ENCODE measurements around the gene C3orf20.

Gene C3orf20

DNA sequence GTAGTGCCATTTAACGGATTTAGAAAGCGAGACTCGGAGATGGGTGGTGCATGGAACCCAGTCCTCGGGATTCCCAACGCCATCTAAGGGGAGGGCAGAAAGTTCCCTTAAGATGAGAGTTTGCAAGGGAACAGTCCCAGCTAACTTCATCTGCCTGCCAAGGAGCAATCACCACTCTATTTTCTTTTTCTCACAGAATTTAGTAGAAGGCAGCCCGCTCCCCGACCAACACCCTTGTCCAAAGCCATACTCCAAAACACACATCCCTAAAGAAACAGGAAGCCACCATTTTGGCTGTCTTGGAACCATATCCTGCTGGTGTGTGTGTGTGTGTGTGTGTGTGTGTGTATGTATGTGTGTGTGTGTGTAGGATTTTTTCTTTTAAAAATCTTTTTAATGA lies 136.7 kb downstream of the C3orf20 start:
- Histone ChIP-seq H3K9ac (no peak overlapping the region), H3K27ac (no peak overlapping the region), H2AFZ (ENCODE audit: low read depth) (no peak overlapping the region), H3K36me3 (ENCODE audit: insufficient read depth) (no peaks in the 10 kb centered on the region), H3K4me3 (IDR thresholded peaks at IDR 0.05; ENCODE audit: insufficient read depth, low read depth, low read length) (no peak overlapping the region), H3K27me3 (ENCODE audit: insufficient read depth, low read depth) (no peaks in the 10 kb centered on the region), H3K79me2 (ENCODE audit: insufficient read depth, low read depth) (no peaks in the 10 kb centered on the region), H4K20me1 (ENCODE audit: insufficient read depth) (no peaks in the 10 kb centered on the region), H3K4me2 (no peak overlapping the region), H3K4me1 (ENCODE audit: low read depth, poor library complexity, severe bottlenecking) (no peaks in the 10 kb centered on the region)
- TF ChIP-seq, protein P1, sequence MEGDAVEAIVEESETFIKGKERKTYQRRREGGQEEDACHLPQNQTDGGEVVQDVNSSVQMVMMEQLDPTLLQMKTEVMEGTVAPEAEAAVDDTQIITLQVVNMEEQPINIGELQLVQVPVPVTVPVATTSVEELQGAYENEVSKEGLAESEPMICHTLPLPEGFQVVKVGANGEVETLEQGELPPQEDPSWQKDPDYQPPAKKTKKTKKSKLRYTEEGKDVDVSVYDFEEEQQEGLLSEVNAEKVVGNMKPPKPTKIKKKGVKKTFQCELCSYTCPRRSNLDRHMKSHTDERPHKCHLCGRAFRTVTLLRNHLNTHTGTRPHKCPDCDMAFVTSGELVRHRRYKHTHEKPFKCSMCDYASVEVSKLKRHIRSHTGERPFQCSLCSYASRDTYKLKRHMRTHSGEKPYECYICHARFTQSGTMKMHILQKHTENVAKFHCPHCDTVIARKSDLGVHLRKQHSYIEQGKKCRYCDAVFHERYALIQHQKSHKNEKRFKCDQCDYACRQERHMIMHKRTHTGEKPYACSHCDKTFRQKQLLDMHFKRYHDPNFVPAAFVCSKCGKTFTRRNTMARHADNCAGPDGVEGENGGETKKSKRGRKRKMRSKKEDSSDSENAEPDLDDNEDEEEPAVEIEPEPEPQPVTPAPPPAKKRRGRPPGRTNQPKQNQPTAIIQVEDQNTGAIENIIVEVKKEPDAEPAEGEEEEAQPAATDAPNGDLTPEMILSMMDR (conservative IDR thresholded peaks at IDR 0.05; ENCODE audit: low read depth, low read length): no peak

DNA sequence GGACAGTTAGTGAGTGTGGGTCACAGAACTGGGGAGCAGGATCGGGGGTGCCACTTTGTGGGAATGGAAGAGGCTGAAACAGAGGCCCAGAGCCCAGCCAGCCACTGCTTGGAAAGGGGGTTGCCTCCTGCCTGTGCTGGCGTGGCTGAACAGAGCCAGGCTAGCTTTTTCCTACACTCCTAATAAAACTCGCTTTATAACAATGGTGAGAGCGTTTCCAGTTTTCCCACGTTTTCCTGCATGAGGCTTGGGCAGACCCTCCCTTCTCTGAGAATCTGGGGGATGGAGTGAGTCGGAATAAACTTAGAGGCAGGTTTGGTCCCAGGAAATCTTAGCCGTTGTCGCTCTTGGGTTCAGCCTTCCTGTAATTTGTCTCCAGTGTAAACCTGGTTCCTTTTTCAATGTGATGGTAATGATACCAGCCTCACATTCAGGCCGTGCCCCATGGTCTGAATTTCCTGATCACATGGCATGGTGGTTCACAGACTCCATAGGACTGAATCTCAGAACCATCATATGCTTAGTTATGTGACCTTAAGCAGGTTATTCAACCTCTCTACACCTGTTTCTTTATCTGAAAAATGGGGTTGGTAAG lies 137.4 kb downstream of the C3orf20 start:
- no peak overlapping the region for H3K27ac ChIP-seq
- no peaks in the 10 kb centered on the region for H3K27me3 ChIP-seq (ENCODE audit: insufficient read depth, low read depth)
- no peak overlapping the region for H3K4me3 ChIP-seq (IDR thresholded peaks at IDR 0.05; ENCODE audit: insufficient read depth, low read depth, low read length)
- H4K20me1 ChIP-seq (ENCODE audit: insufficient read depth): no peaks in the 10 kb centered on the region
- H3K36me3 ChIP-seq (ENCODE audit: insufficient read depth): no peaks in the 10 kb centered on the region
- no peaks in the 10 kb centered on the region for H3K79me2 ChIP-seq (ENCODE audit: insufficient read depth, low read depth)
- no peak overlapping the region for H3K4me2 ChIP-seq
- H3K4me1 ChIP-seq (ENCODE audit: low read depth, poor library complexity, severe bottlenecking): no peaks in the 10 kb centered on the region
- H2AFZ ChIP-seq (ENCODE audit: low read depth): no peak overlapping the region
- no peak overlapping the region for H3K9ac ChIP-seq
- TF ChIP-seq, protein P1 (conservative IDR thresholded peaks at IDR 0.05; ENCODE audit: low read depth, low read length): no peak

DNA sequence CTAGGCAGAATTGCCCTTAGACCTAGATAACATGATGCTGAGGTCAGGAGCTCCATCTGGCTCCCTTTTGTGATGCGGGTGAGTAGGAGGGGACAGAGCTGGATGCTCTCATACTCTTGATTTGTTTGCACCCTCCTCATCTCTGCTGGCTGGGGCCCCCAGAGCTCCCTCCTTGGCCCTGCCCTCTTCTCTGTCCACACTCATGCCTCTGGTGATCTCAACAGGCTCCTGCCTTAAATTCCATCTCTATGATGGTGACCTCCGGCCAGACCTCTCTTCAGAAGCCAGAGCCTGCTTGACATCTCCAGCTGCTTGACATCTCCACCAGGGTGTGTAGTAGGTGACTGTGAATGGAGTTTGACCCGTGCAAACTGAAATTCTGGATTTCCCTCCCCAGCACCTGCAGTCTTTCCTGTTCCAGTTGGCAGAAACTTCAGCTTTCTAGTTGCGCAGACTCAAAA lies 139.5 kb downstream of the C3orf20 start:
- no peaks in the 10 kb centered on the region for H3K4me1 ChIP-seq (ENCODE audit: low read depth, poor library complexity, severe bottlenecking)
- TF ChIP-seq, protein P1 (conservative IDR thresholded peaks at IDR 0.05; ENCODE audit: low read depth, low read length): no peak
- H4K20me1 ChIP-seq (ENCODE audit: insufficient read depth): no peaks in the 10 kb centered on the region
- no peaks in the 10 kb centered on the region for H3K27me3 ChIP-seq (ENCODE audit: insufficient read depth, low read depth)
- H3K4me3 ChIP-seq (IDR thresholded peaks at IDR 0.05; ENCODE audit: insufficient read depth, low read depth, low read length): no peak overlapping the region
- H3K27ac ChIP-seq: no peak overlapping the region
- H3K36me3 ChIP-seq (ENCODE audit: insufficient read depth): no peaks in the 10 kb centered on the region
- no peak overlapping the region for H2AFZ ChIP-seq (ENCODE audit: low read depth)
- H3K79me2 ChIP-seq (ENCODE audit: insufficient read depth, low read depth): no peaks in the 10 kb centered on the region
- no peak overlapping the region for H3K4me2 ChIP-seq
- no peak overlapping the region for H3K9ac ChIP-seq

DNA sequence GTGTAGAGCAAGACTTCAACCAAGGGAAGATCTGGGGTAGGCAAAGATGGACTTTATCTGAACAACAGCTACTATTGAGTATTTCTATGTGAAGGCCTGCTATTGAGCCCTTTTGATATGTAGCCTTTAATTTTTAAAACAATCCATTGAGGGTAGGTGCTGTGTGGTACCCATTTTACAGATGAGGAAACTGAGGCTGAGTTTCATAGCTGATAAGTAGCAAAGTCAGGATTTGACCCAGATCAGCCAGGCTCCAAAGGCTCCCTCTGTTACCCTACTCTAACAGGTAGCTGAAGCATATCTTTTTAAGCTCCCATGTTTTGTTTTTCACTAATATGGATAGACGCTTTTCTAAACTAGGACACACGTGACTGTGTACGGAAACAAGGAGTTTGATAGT lies 141.4 kb downstream of the C3orf20 start:
- no peaks in the 10 kb centered on the region for H3K36me3 ChIP-seq (ENCODE audit: insufficient read depth)
- H3K9ac ChIP-seq: no peak overlapping the region
- H3K4me3 ChIP-seq (IDR thresholded peaks at IDR 0.05; ENCODE audit: insufficient read depth, low read depth, low read length): no peak overlapping the region
- H4K20me1 ChIP-seq (ENCODE audit: insufficient read depth): no peaks in the 10 kb centered on the region
- H2AFZ ChIP-seq (ENCODE audit: low read depth): no peak overlapping the region
- no peaks in the 10 kb centered on the region for H3K79me2 ChIP-seq (ENCODE audit: insufficient read depth, low read depth)
- no peaks in the 10 kb centered on the region for H3K4me1 ChIP-seq (ENCODE audit: low read depth, poor library complexity, severe bottlenecking)
- H3K27ac ChIP-seq: no peak overlapping the region
- no peaks in the 10 kb centered on the region for H3K27me3 ChIP-seq (ENCODE audit: insufficient read depth, low read depth)
- no peak overlapping the region for H3K4me2 ChIP-seq
- TF ChIP-seq, protein P1 (conservative IDR thresholded peaks at IDR 0.05; ENCODE audit: low read depth, low read length): no peak
